22Rv1 (cell line): ENCODE data around the gene FADS1.

ENCODE experiments used
- CTCF ChIP-seq: fragments of 450-650 bp; IDR thresholded peaks from 2 replicates; pipeline ENCODE4 v1.5.1; 2017; ENCODE audit warnings: mild to moderate bottlenecking
- ZFX ChIP-seq: fragments of 450-650 bp; IDR thresholded peaks from 2 replicates; pipeline ENCODE4 v1.6.1; 2017; ENCODE audit warnings: antibody characterized with exemption, borderline replicate concordance

GRCh38 chr11:61784506-61784805 lies 32.3 kb downstream of the FADS1 start:
- TF ChIP-seq CTCF (no peak), ZFX (no peak)
